ENCODE data around the gene SDCCAG8.

SDCCAG8 gene

GRCh38 chr1:243487649-243488227 is 231.9 kb downstream of the SDCCAG8 start:
- ATAC-seq: no peak
- DNase-seq: no peak

GRCh38 chr1:243488459-243489157 is 232.8 kb downstream of the SDCCAG8 start:
- ATAC-seq (no peak), DNase-seq (no peak)

DNA sequence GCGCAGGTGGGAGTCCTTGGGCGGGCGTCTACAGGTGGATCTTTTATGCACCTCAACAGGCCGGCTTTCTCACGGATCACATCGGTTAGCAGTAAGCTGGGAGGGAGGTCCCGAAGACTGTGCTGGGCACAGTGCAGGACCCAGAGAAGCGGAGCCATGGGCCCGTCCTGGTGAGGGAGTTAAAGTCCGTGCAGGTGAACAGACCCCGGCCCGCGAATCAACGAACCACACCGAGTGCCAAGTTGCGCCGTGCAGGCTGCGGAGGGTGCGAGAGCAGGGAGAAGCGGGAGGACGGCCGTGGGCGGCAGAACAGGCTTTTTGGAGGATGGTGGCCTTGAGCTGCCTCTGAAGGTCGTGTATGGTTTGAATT is 233.3 kb downstream of the SDCCAG8 start:
- no peak for ATAC-seq
- DNase-seq: no peak

DNA sequence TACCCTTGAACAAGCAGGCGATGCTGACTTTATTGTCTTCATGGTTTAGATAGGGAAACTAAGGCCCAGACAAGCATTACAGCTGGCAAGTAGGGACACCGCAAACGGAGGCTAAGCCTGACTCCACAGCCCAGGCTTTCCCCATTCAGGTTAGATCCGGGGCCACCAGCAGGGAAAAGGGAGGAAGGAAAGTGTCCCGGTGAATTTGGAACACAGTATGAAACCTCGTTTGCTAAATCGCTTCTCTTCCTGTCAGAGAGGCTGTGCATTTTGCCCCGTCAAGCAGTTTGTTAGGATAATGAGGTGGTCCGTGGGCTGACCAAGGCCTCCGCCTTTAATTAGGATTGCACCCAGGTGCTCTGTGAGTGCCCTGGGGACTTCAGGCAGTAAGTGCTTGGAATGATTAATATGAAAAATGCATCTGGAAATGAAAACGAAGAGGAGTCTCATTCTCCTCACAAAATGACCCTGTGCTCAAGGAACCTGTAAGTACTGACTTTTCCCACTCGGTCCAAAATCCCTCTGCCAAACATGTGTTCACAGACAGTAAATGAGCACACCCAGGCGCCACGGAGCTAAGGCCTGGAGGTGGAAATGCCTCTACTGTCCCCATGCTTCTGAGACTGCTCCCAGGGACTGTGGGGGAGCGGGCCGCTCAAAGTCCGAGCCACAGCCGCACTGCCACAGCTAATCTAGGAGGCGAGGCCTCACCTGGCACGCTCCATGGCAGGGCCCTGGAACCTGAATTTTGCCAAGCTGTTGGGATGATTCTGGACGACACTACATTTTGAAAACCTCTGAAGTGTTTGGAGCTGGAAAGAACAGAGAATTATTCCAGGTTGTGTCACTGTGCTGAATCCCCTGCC is 234.1 kb downstream of the SDCCAG8 start:
- no peak for DNase-seq
- ATAC-seq: no peak

GRCh38 chr1:243490748-243491686 is 235.2 kb downstream of the SDCCAG8 start:
- DNase-seq (no peak), ATAC-seq (no peak)

DNA sequence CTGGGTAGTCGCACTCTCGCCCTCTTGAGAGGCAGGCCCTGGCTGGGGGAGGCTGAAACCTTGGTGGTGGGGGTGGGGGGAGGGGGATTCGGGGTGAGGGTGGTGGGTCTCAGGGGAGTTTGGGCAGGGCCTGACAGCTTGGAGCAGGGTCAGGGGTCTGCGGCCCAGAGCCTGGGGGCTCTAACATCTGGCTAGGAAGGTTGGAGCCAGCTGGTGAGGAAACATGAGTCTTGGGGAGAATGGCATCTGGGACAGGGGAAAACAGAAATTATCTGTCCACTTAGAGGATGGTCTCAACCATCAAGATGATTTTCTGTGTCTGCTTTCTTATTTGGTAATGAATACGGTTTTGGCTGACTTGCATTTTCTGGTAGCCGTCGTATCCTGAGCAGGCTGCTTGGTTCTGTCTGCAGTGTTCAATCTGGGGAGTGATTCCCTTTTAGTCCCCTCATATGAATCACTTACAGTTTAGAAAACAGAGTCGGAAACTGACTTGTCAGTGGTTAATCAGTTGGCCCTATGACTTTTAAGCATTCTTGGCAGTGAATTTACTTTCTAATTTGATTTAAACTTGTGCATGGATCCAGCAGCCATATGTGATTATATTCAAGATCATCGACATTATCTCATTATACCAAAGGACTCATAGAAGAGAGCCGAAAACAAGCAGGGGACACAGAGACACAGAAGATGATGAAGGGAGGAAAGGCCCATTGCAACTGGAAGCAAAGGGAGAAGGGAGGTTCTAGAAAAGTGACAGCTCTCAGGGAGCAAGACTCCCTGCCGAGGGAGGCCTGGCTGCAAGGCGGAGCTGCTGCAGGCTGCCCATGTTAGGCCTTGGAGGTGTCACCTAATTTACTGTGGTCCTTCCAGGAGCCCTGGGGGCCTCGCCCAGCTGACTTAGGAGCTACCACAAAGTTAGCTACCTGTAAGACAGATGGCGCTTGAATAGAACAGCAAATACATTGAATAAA is 237.6 kb downstream of the SDCCAG8 start:
- ATAC-seq (no peak), DNase-seq (no peak)

GRCh38 chr1:243494741-243495431 is 239.0 kb downstream of the SDCCAG8 start:
- DNase-seq: no peak
- ATAC-seq: no peak

DNA sequence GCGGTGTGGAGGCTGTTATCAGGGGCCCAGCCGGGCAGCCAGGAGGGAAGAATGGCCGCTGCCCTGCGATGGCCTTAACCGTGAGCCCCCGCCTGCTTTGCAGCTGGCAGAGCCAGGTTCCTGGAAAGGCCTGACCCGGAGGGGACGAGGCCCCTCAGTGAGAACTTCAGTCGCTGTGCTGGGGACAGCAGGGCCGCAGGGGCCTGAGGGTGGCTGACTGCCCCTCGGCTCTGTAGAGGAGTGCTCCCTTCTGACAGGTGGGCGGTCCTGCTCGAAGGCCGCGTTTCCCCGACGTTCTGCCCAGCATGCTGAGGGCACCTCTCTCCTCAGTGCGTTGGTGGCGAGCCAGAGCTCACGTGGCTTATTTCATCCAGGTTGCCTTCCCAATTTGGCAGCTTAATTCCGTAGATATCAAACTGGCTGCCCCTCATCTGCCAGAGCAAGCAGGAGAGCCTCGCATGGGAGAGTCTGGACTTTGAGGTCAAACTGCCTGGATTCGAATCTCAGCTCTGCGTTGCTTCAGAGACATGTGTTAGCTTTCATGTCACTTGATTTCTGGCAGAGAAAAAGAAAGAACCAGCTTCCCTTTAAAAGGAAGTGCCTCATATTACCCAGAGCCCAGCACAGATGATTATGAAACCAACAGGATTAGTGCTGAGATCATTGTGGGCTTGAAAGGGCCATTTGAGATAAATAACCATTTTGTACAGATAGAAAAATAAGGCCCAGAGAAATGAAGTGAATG is 239.8 kb downstream of the SDCCAG8 start:
- DNase-seq: no peak

DNA sequence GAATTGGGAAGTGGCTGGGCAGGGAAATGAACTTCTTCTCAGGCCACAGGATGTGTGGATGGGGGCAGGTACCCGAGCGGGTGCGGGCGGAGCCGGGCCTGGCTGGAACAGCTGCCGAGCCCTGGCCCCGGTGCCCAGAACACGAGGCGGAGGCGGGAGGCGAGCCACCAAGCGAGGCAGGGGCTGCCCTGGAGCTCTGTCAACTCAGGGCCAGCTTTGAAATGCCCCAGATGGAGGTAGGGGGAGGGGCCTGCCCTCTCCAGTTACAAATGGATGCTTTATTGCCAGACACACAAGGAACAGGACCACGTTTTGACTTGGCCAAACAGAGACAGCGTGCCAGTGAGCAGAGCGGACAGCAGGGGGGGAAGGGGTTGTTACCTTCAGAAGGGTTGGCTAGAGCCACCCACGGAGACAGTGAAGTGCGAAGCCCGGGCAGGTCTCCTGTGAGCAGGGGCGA is 240.4 kb downstream of the SDCCAG8 start:
- ATAC-seq (no peak), DNase-seq (no peak)

More for the DNA sequence above, 239.8 kb downstream of the SDCCAG8 start:
- no peak for ATAC-seq

DNA sequence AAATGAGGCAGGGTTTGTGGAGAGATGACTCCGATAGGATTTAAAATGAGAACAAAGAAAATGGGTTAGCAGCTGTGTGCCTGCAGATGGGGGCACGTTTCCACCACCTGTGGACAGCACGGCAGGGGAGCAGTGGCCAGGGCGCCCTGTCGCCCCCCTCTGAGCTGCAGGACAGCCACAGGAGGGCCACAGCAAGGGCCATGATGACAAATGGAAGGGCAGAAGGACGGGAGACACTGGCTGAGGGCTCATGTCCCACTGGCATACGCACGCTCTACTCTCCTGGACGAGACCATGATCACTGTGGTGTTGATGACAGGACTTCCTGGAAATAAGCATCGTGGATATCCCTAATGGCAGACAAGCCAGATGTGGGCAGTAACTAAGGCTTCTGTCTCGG is 241.0 kb downstream of the SDCCAG8 start:
- no peak for ATAC-seq
- DNase-seq: no peak

DNA sequence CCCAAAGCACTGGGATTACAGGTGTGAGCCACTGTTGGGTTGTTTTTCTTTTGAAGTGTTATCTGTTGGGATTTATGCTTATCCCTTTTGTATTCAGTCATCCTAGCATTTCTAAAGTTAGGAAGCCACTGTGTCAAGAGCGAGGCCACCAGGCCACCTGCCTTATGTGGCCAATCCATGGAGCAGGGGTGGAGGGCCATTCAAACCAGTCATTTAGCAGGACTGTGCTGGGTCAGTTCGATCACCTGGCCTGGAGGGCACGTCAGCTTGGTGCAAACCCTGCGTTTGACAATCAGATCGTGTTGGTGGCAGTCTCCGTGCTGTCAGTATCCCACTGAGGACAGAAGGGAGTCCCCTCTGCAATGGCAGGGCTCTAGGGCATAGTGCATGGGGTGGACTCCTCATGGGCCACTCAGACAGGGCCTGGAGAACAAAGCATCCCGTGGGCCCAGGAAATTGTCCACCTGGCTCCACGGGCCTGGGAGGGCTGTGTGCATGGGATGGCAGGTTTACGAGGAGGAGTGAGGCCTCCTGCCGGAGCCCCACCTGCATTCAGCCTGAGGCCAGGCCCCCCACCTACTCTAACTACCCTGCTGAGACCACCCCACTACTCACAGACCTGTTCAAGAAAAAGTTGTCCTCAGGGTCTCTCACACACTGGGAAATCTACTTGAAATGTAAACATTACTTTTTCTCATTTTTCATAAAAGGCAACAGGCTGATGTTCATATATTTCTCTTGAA is 242.3 kb downstream of the SDCCAG8 start:
- DNase-seq (no peak), ATAC-seq (no peak)

DNA sequence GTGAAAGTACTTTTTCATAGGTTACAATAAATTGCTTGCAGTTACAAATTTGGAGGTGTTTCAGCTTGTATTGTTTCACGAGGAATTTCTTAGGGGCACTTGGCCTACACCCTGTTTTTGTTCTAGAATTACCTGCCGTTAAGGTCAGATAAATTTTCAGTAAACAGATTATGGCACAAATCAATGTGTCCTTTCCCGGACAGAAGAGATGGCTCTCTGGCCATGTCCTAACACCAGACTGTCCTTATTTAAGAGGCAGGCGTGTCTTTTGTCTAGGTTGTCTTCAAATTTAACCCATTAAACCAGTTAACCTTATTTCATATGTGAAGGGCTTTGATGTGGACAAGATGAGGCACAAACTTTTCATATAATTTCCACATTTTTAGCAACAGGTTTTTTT is 243.4 kb downstream of the SDCCAG8 start:
- DNase-seq (no peak), ATAC-seq (no peak)

- DNase-seq (no peak), ATAC-seq (no peak)
These were observed 243.9 kb downstream of the SDCCAG8 start for GRCh38 chr1:243499711-243500110.

- no peak for ATAC-seq
- no peak for DNase-seq
These were observed 244.7 kb downstream of the SDCCAG8 start for GRCh38 chr1:243500512-243500911.

- no peak for DNase-seq
- ATAC-seq: no peak
These were observed 245.2 kb downstream of the SDCCAG8 start for GRCh38 chr1:243501002-243501401.

- ATAC-seq (no peak), DNase-seq (no peak)
These were observed 247.3 kb downstream of the SDCCAG8 start for GRCh38 chr1:243503155-243503554.

DNA sequence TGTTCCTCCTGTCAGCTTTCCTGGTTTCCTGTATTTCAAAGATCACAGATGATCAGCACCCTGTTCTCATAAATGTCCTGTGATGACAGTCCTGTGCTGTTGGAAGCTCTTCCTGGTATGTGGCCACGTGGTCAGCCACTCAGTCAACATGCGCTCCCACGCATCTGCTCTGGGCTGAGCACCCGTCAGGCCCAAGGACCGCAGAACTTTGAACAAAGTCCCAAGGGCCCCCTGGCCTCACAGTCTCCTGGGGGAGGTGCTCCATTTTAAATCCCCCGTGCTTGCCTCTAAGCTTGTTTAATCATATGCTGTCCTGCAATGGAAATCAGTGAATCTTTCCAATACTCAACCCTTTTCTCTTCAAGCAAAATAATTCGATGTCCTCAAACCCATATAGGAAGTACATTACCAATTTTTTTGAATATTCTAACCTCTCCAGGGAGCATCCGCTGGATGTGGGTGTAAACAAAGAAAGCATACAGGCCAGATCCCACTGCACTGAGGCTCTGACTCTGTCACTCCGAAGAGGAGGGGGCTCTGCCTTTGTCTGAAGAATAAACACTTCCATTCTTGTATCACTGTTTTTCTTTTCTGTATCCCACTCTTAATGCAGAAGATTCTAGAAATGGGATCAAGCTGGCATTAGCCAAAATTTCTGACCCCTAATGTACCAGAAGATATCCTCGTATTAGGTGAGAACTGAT is 250.3 kb downstream of the SDCCAG8 start:
- ATAC-seq: no peak
- no peak for DNase-seq
